Osteoblast (primary cell): ENCODE data around the gene CRIM1. TPM values are rescaled to one million over a fixed set of nuclear protein-coding genes. Genes with fewer than 3 reads are reported as not detected.

Experiments used
- DNase-seq: peaks from one replicate; pipeline ENCODE4 v3.0.0; 2011; ENCODE audit warnings: low spot score, mixed read lengths; ENCODE audit not compliant: insufficient read length; ENCODE audit errors: missing footprints
- H2AFZ ChIP-seq: 2 replicates; pipeline ENCODE4 v1.6.0; 2011; ENCODE audit warnings: mild to moderate bottlenecking, low read length
- H3K27ac ChIP-seq: 2 replicates; pipeline ENCODE4 v1.5.1; 2011; ENCODE audit warnings: mild to moderate bottlenecking, low read depth, low read length, moderate library complexity
- H3K27me3 ChIP-seq: 2 replicates; pipeline ENCODE4 v1.6.0; 2012; ENCODE audit warnings: mild to moderate bottlenecking, control low read depth, inconsistent platforms, low read length, moderate library complexity; ENCODE audit not compliant: insufficient read depth
- H3K36me3 ChIP-seq: 2 replicates; pipeline ENCODE4 v1.5.1; 2011; ENCODE audit warnings: mild to moderate bottlenecking, low read length, control low read depth, moderate library complexity; ENCODE audit not compliant: insufficient read depth
- H3K4me1 ChIP-seq: 2 replicates; pipeline ENCODE4 v1.5.1; 2011; ENCODE audit warnings: mild to moderate bottlenecking, low read length, control low read depth, moderate library complexity; ENCODE audit not compliant: insufficient read depth
- H3K4me2 ChIP-seq: 2 replicates; pipeline ENCODE4 v1.6.0; 2011; ENCODE audit warnings: mild to moderate bottlenecking, low read length; ENCODE audit not compliant: insufficient read depth
- H3K4me3 ChIP-seq: fragments of 200-600 bp; sonication (generic); 3 replicates; pipeline ENCODE4 v1.5.1; 2012; ENCODE audit warnings: mild to moderate bottlenecking, low read length, inconsistent platforms; ENCODE audit not compliant: insufficient read depth
- H3K79me2 ChIP-seq: 2 replicates; pipeline ENCODE4 v1.6.0; 2012; ENCODE audit warnings: mild to moderate bottlenecking, low read length, control low read depth, inconsistent platforms; ENCODE audit not compliant: insufficient read depth
- H3K9me3 ChIP-seq: 2 replicates; pipeline ENCODE4 v1.5.1; 2011; ENCODE audit warnings: low read depth, low read length, control low read depth
- H4K20me1 ChIP-seq: 2 replicates; pipeline ENCODE4 v1.6.0; 2012; ENCODE audit warnings: mild to moderate bottlenecking, low read length, control low read depth; ENCODE audit not compliant: insufficient read depth
- total RNA-seq: library from RNA; depleted of rRNA; stranded (reverse); fragments of >200 nt; gene quantifications from 2 replicates; pipeline ENCODE4 v1.2.3, GENCODE V29; 2012
- TF ChIP-seq, protein P1 (sequence below): IDR thresholded peaks from 2 replicates; pipeline ENCODE4 v1.5.1; 2011; ENCODE audit warnings: mild to moderate bottlenecking, low read depth, low read length, moderate library complexity; ENCODE audit errors: extremely low read depth

CRIM1 gene
- total RNA-seq, 1 donor: 362 TPM

DNA sequence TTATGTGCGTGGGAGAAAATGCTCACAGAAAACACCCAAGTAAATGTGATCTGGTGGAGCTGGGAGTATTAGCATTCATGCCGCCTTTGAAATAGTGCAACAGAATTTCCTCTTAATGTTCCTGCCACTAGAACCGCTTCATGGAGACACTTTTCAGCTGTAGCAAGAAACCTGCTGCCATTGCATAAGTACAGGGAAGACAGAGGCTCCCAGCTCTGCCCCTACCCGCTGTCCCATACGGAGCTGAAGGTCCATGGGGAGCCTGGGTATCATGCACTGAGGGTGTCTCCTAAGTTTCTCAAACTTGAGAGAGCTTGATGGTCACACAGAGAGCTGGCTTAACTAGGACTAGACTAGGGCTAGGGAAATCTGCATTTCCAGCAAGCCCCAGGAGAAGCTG, 49.6 kb downstream of the CRIM1 start:
- DNase-seq: no peak
- Histone ChIP-seq H4K20me1 (peaks cover 29% of the 10 kb centered on the region), H3K27ac (peak overlapping the region; percentile 91), H3K4me1 (peaks cover 85% of the 10 kb centered on the region), H3K27me3 (no peaks in the 10 kb centered on the region), H2AFZ (no peak overlapping the region), H3K79me2 (peaks cover 97% of the 10 kb centered on the region), H3K36me3 (peaks cover 33% of the 10 kb centered on the region), H3K4me2 (no peak overlapping the region), H3K4me3 (no peak overlapping the region), H3K9me3 (no peaks in the 10 kb centered on the region)
- TF ChIP-seq, protein P1, sequence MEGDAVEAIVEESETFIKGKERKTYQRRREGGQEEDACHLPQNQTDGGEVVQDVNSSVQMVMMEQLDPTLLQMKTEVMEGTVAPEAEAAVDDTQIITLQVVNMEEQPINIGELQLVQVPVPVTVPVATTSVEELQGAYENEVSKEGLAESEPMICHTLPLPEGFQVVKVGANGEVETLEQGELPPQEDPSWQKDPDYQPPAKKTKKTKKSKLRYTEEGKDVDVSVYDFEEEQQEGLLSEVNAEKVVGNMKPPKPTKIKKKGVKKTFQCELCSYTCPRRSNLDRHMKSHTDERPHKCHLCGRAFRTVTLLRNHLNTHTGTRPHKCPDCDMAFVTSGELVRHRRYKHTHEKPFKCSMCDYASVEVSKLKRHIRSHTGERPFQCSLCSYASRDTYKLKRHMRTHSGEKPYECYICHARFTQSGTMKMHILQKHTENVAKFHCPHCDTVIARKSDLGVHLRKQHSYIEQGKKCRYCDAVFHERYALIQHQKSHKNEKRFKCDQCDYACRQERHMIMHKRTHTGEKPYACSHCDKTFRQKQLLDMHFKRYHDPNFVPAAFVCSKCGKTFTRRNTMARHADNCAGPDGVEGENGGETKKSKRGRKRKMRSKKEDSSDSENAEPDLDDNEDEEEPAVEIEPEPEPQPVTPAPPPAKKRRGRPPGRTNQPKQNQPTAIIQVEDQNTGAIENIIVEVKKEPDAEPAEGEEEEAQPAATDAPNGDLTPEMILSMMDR: no peak

DNA sequence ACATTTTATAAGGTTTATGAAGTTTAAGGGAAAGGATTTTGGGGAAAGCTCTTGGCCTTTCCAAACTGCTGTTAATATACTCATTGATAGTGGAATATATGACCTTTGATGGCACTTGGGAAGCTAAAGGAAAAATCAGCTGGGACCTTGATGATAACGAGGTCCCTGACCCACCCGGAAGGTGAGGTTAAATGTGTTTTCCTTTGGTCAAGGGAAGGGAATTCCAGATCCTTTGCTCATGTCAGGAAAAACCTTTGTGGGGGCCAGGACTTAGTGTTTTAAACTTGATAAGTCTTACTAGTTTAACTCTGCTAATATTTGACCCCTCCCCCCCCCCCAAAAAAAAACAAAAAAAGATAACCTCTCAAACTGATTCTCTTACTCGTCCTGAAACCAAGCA, 50.7 kb downstream of the CRIM1 start:
- peaks cover 97% of the 10 kb centered on the region for H3K79me2 ChIP-seq
- TF ChIP-seq, protein P1: no peak
- H3K4me1 ChIP-seq: peaks cover 85% of the 10 kb centered on the region

DNA sequence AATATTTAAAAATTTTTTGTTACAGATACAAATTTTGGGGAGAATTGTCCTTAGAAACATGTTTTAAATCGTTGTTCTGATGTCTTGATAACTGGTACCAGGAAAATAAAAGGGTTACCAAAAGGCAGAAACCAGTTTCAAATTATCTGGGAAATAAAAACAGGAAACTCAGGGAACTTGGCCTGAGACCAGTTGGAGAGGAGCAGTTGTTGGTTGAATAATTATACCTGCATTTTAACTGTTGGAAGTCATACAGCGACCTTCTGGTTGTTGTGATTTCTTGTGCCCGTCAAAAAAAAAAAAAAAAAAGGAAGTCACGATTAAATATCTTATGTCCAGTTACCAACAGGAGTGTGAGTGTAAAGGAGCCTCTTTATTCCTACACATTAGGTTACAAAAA, 51.8 kb downstream of the CRIM1 start:
- TF ChIP-seq, protein P1: no peak
- peaks cover 97% of the 10 kb centered on the region for H3K79me2 ChIP-seq
- H3K4me3 ChIP-seq: no peak overlapping the region
- H3K36me3 ChIP-seq: peaks cover 28% of the 10 kb centered on the region
- peak overlapping the region; percentile 67 for H3K27ac ChIP-seq
- peaks cover 38% of the 10 kb centered on the region for H4K20me1 ChIP-seq
- no peak overlapping the region for H3K4me2 ChIP-seq
- H3K27me3 ChIP-seq: no peaks in the 10 kb centered on the region
- peaks cover 87% of the 10 kb centered on the region for H3K4me1 ChIP-seq
- H3K9me3 ChIP-seq: no peaks in the 10 kb centered on the region
- no peak for DNase-seq
- H2AFZ ChIP-seq: no peak overlapping the region

More for the DNA sequence above, 50.7 kb downstream of the CRIM1 start:
- no peak for DNase-seq
- H3K4me2 ChIP-seq: no peak overlapping the region
- H2AFZ ChIP-seq: no peak overlapping the region
- no peaks in the 10 kb centered on the region for H3K27me3 ChIP-seq
- H3K9me3 ChIP-seq: no peaks in the 10 kb centered on the region
- H3K36me3 ChIP-seq: peaks cover 26% of the 10 kb centered on the region
- peaks cover 29% of the 10 kb centered on the region for H4K20me1 ChIP-seq
- peak overlapping the region; percentile 67 for H3K27ac ChIP-seq
- H3K4me3 ChIP-seq: no peak overlapping the region

DNA sequence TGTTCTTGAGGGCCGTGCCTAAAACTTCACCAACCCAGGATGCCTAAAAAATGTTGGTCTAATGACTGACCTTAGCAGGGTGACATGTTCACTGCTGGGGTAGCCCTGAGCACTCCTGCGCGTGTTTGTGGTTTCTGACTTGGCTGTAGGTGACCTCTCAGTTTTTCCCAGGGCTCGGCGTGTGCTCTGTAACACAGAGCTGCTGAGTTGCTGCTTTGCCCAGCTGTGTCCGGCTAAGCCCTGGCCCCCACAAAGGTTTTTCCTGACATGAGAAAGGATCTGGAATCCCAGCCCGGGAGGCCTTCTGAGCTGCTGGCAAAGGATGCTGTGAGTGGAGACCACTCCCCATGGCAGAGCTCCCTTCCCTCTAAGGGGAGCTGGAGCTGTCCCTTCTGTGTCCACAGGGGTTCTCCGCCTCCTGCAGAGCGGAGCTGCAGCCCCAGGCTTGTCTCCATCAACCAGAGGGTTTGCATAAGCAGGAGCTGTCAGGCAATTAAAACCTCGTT, 52.7 kb downstream of the CRIM1 start:
- Histone ChIP-seq H3K36me3 (peaks cover 27% of the 10 kb centered on the region), H3K4me3 (no peak overlapping the region), H3K27me3 (no peaks in the 10 kb centered on the region), H3K4me2 (peak overlapping the region; percentile 4), H3K27ac (peak overlapping the region; percentile 67), H2AFZ (no peak overlapping the region), H3K4me1 (peaks cover 87% of the 10 kb centered on the region), H3K79me2 (peaks cover 96% of the 10 kb centered on the region), H3K9me3 (no peaks in the 10 kb centered on the region), H4K20me1 (peaks cover 38% of the 10 kb centered on the region)
- no peak for DNase-seq
- TF ChIP-seq, protein P1: no peak
